A549 (cell line): ENCODE data around the gene LHFPL2. TPM values are rescaled to one million over a fixed set of nuclear protein-coding genes. Genes with fewer than 3 reads are reported as not detected.
A peak's percentile ranks its signal among the peaks of the same experiment; 100 is the strongest.

Experiments used
- ATAC-seq, 2 experiments: fragments of 200-7000 bp in 1 of 2; fragments of >200 bp in 1 of 2; cut with Nextera tagmentation in 1 of 2; cut with Tn5 transposase in 1 of 2; 3 replicates each; pipeline versions ENCODE4 v1.8.0 to v1.9.1; 2018 to 2020; ENCODE audit warnings: mild to moderate bottlenecking in 1 of 2, moderate library complexity in 1 of 2
- CTCF ChIA-PET: fragments of 300-600 bp; sonication (Branson Sonifier 250); formaldehyde crosslinking; extraction: SDS; loops from one replicate; lab custom pipeline; 2021; ENCODE audit warnings: antibody characterized with exemption, inconsistent platforms; lab: Yijun Ruan, JAX
- POLR2A ChIA-PET: fragments of 350-600 bp; formaldehyde crosslinking; extraction: SDS; loops from one replicate; lab custom pipeline; 2021; ENCODE audit warnings: antibody characterized with exemption, inconsistent platforms; lab: Yijun Ruan, JAX
- DNase-seq, 2 experiments: peaks; one replicate each; pipeline versions ENCODE4 v3.0.0 to v3.0.0-alpha.2; 2011 to 2016; ENCODE audit warnings: low read depth in 1 of 2, low spot score in 1 of 2
- FAIRE-seq: peaks from 2 replicates; lab custom pipeline; 2011; peaks lifted over from hg19 to GRCh38; lab: Jason Lieb, UNC
- H3K27ac ChIP-seq, 2 experiments: fragments of >200 bp; sonication (Bioruptor Twin); formaldehyde crosslinking; 3 replicates each; pipeline ENCODE4 v1.5.1; 2016 to 2017
- H3K4me1 ChIP-seq: fragments of >200 bp; sonication (Bioruptor Twin); formaldehyde crosslinking; 3 replicates; pipeline ENCODE4 v1.6.1; 2016
- H3K4me2 ChIP-seq: fragments of >200 bp; sonication (Bioruptor Twin); formaldehyde crosslinking; 3 replicates; pipeline ENCODE4 v1.6.1; 2016
- H3K4me3 ChIP-seq: fragments of >200 bp; sonication (Bioruptor Twin); formaldehyde crosslinking; 3 replicates; pipeline ENCODE4 v1.5.1; 2016
- H3K9me3 ChIP-seq: fragments of >200 bp; sonication (Bioruptor Twin); formaldehyde crosslinking; 3 replicates; pipeline ENCODE4 v1.6.1; 2016
- BHLHE40 ChIP-seq: IDR thresholded peaks from 2 replicates; pipeline ENCODE4 v1.6.1; 2012; ENCODE audit warnings: low read depth, low read length, inconsistent platforms
- CEBPB ChIP-seq, 2 experiments: fragments of >200 bp in 1 of 2; sonication (Bioruptor Twin) in 1 of 2; formaldehyde crosslinking in 1 of 2; IDR thresholded peaks; 2 replicates each; pipeline ENCODE4 v1.6.1; 2012 to 2016
- EHF ChIP-seq: fragments of 250-450 bp; sonication (Bioruptor Pico); IDR thresholded peaks from 2 replicates; pipeline ENCODE4 v1.5.0; 2020; ENCODE audit warnings: mild to moderate bottlenecking
- EP300 ChIP-seq, 2 experiments: fragments of >200 bp; sonication (Bioruptor Twin); formaldehyde crosslinking; IDR thresholded peaks; 2 replicates in 1 of 2; 3 replicates in 1 of 2; pipeline ENCODE4 v1.6.1; 2016 to 2017
- FOSL2 ChIP-seq, 2 experiments: fragments of 450-650 bp in 1 of 2; fragments of >200 bp in 1 of 2; sonication (Bioruptor Twin) in 1 of 2; formaldehyde crosslinking; IDR thresholded peaks; 2 replicates each; pipeline versions ENCODE4 v1.5.0 to v1.6.1; 2016 to 2020; ENCODE audit warnings: mild to moderate bottlenecking in 1 of 2, moderate library complexity in 1 of 2
- GATA3 ChIP-seq: IDR thresholded peaks from 2 replicates; pipeline ENCODE4 v1.6.1; 2012; ENCODE audit warnings: borderline replicate concordance
- HOXB5 ChIP-seq: fragments of 250-450 bp; sonication (Bioruptor Pico); IDR thresholded peaks from 2 replicates; pipeline ENCODE4 v1.5.0; 2020; ENCODE audit warnings: mild to moderate bottlenecking, moderate library complexity
- JUN ChIP-seq, 2 experiments: fragments of >200 bp; sonication (Bioruptor Twin); formaldehyde crosslinking; IDR thresholded peaks; 2 replicates in 1 of 2; 3 replicates in 1 of 2; pipeline ENCODE4 v1.6.1; 2016 to 2017
- JUNB ChIP-seq: fragments of >200 bp; sonication (Bioruptor Twin); formaldehyde crosslinking; IDR thresholded peaks from 2 replicates; pipeline ENCODE4 v1.6.1; 2016
- KDM1A ChIP-seq: fragments of 200-600 bp; sonication (generic); IDR thresholded peaks from 2 replicates; pipeline ENCODE4 v1.6.1; 2016; ENCODE audit warnings: low read depth, mild to moderate bottlenecking
- PBX3 ChIP-seq: IDR thresholded peaks from 2 replicates; pipeline ENCODE4 v1.6.1; 2012
- PHF8 ChIP-seq: fragments of 200-600 bp; sonication (generic); IDR thresholded peaks from 2 replicates; pipeline ENCODE4 v1.6.1; 2016; ENCODE audit warnings: low read depth, mild to moderate bottlenecking, antibody characterized with exemption, moderate library complexity, borderline replicate concordance
- RAD21 ChIP-seq, 2 experiments: fragments of >200 bp in 1 of 2; sonication (Bioruptor Twin) in 1 of 2; formaldehyde crosslinking in 1 of 2; IDR thresholded peaks in 1 of 2; conservative IDR thresholded peaks in 1 of 2; 2 replicates in 1 of 2; 3 replicates in 1 of 2; pipeline ENCODE4 v1.6.1; 2012 to 2018; ENCODE audit warnings: inconsistent platforms in 1 of 2
- SREBF2 ChIP-seq: fragments of 450-650 bp; IDR thresholded peaks from 2 replicates; pipeline ENCODE4 v1.6.1; 2014; ENCODE audit warnings: mild to moderate bottlenecking, moderate library complexity
- TP53 ChIP-seq: fragments of 250-450 bp; sonication (Bioruptor Pico); IDR thresholded peaks from 2 replicates; pipeline ENCODE4 v1.5.0; 2021; ENCODE audit warnings: mild to moderate bottlenecking, moderate library complexity
- WGBS: methylation state at CpG from one replicate; pipeline ENCODE4 v1.1.6; 2017; ENCODE audit errors: missing lambda C conversion rate; 5-methylcytosine and 5-hydroxymethylcytosine counted together
- polyA plus RNA-seq, 4 experiments: library from polyadenylated mRNA; depleted of rRNA in 3 of 4; stranded (reverse); fragments of >200 nt; fragmentation: RNase III in 1 of 4; extraction: RNeasy Plus Mini Kit Qiagen cat#74134 plus additional on column Dnase treatment in 1 of 4; gene quantifications; 2 replicates in 3 of 4; 3 replicates in 1 of 4; pipeline ENCODE4 v1.2.3, GENCODE V29; 2011 to 2017
- TF ChIP-seq, protein P1 (sequence below): IDR thresholded peaks from 2 replicates; pipeline ENCODE4 v1.6.1; 2012; ENCODE audit warnings: low read depth, borderline replicate concordance
- TF ChIP-seq, protein P2 (sequence below): fragments of >200 bp; sonication (Bioruptor Twin); formaldehyde crosslinking; IDR thresholded peaks from 3 replicates; pipeline ENCODE4 v1.6.1; 2016

Gene LHFPL2
- polyA plus RNA-seq, 2 of the 4 experiments (the other 2 are of a cell fraction) = 24.9 to 41.7 TPM

- peak; percentile 62 to 79 for ATAC-seq
- FAIRE-seq = no peak
Observed at GRCh38 chr5:78602400-78602799, 46.2 kb downstream of the LHFPL2 start.

DNA sequence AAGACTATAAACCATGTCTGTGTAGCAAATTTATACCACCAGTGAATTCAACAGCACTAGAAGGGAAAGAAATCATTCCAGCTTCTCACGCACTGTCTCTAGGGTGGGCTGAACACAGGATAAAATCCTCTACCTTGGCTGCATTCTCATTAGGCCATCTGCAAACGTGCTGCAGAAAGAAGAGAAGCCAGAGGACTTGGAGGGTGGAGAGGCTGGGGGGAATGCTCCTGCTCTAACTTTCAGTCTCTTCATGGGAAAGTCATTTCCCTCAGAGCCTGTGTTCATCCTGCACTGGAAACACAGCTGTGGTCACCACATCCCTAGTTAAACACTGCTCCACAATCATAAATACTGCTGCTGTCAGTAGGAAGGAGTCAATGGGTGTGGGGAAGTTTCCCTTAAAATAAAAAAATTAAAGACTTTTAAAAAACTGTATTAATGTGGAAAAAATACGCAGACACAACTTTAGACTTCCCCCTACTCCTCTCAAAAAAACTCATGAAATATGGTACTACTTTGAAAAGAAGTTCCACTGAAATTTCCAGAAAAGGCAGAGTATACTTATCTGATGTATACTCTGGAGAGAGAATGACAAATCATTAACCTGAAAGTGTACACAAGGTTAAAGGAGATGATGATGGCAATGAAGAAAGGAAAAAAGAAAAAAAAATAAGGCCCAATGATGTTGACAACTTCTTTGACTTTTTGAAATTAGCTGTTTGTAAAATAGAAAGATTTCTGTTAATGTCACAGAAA is 46.8 kb downstream of the LHFPL2 start:
- Histone ChIP-seq H3K4me2 (peak overlapping the region; percentile 78), H3K27ac (peak overlapping the region; percentile 88 to 93), H3K4me1 (peaks cover 98% of the 10 kb centered on the region), H3K9me3 (no peaks in the 10 kb centered on the region), H3K4me3 (peak overlapping the region; percentile 9; the same call in 1 of the 3 replicates)
- ATAC-seq (peak; percentile 62 to 68; a peak in 5 of 6 replicates), FAIRE-seq (peak; percentile 54), DNase-seq (peak in 1 of 2 experiments; percentile 66)
- WGBS = 8% methylated on average over 3 of the region's 3 CpGs
- TF ChIP-seq JUN (IDR thresholded peaks at IDR 0.05) (0 out of 5 replicates have a peak, but pooled peaks of 1 of the 2 experiments have one; percentile 39), PHF8 (no peak), CEBPB (IDR thresholded peaks at IDR 0.05) (no peak), KDM1A (no peak), SREBF2 (no peak)
- TF ChIP-seq, protein P1, sequence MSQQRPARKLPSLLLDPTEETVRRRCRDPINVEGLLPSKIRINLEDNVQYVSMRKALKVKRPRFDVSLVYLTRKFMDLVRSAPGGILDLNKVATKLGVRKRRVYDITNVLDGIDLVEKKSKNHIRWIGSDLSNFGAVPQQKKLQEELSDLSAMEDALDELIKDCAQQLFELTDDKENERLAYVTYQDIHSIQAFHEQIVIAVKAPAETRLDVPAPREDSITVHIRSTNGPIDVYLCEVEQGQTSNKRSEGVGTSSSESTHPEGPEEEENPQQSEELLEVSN = peak; percentile 21; the same call in 1 of the 2 replicates
- CTCF ChIA-PET = interaction anchor here (1.2 to 1.5 kb wide), 3 partner anchors 10 to 197 kb away, joined by 3 to 4 read pairs (median 3); no protein-coding TSS in a partner anchor
- POLR2A ChIA-PET = no interaction called here

More at GRCh38 chr5:78602400-78602799, 46.2 kb downstream of the LHFPL2 start:
- TF ChIP-seq JUNB (peak; percentile 43), EP300 (IDR thresholded peaks at IDR 0.05) (0 out of 5 replicates have a peak, but pooled peaks of 1 of the 2 experiments have one; percentile 41), FOSL2 (IDR thresholded peaks at IDR 0.05) (peak; percentile 27; the same call in 1 of the 2 replicates), FOSL2 (CRISPR knock-in tag; IDR thresholded peaks at IDR 0.05) (peak; percentile 78), BHLHE40 (no peak), HOXB5 (CRISPR knock-in tag) (peak; percentile 84), JUN (IDR thresholded peaks at IDR 0.05) (0 out of 5 replicates have a peak, but pooled peaks of 1 of the 2 experiments have one; percentile 47), EHF (no peak), TP53 (CRISPR knock-in tag) (no peak), GATA3 (peak; percentile 76), CEBPB (IDR thresholded peaks at IDR 0.05) (peak in 1 of 2 experiments; percentile 45; a peak in 2 of 4 replicates), PBX3 (peak; percentile 41; the same call in 1 of the 2 replicates), RAD21 (conservative IDR thresholded peaks at IDR 0.05 in 1 of 2, IDR thresholded peaks at IDR 0.05 in 1 of 2) (0 out of 5 replicates have a peak, but pooled peaks of 1 of the 2 experiments have one; percentile 8)
- TF ChIP-seq, protein P2, sequence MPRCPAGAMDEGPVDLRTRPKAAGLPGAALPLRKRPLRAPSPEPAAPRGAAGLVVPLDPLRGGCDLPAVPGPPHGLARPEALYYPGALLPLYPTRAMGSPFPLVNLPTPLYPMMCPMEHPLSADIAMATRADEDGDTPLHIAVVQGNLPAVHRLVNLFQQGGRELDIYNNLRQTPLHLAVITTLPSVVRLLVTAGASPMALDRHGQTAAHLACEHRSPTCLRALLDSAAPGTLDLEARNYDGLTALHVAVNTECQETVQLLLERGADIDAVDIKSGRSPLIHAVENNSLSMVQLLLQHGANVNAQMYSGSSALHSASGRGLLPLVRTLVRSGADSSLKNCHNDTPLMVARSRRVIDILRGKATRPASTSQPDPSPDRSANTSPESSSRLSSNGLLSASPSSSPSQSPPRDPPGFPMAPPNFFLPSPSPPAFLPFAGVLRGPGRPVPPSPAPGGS = 0 out of 3 replicates have a peak, but pooled peaks have one; percentile 12
- ChIA-PET CTCF (interaction anchor here (0.7 to 1.5 kb wide), 3 partner anchors 15 to 38 kb away, joined by 3 to 4 read pairs (median 3); no protein-coding TSS in a partner anchor), POLR2A (no interaction called here)
- Histone ChIP-seq H3K9me3 (no peaks in the 10 kb centered on the region), H3K4me3 (no peak overlapping the region), H3K27ac (peak overlapping the region; percentile 88 to 93), H3K4me1 (peaks cover 93% of the 10 kb centered on the region), H3K4me2 (peak overlapping the region; percentile 78)
- 1% methylated on average over 2 of the region's 2 CpGs for WGBS
- DNase-seq = peak; percentile 35 to 87
